ENCODE measurements around the gene HERC4.
A peak's percentile ranks its signal among the peaks of the same experiment; 100 is the strongest.
"Not testable (repeated sequence)": the region's sequence is repeated elsewhere in the genome, so short reads cannot be mapped to it uniquely, and the experiment has no call there.

The HERC4 gene

GRCh38 chr10:68092512-68092911 lies 17.4 kb upstream of the HERC4 start:
- no peak for DNase-seq (ENCODE audit: low spot score)

- no peak for DNase-seq (ENCODE audit: low spot score)
These were observed 15.5 kb upstream of the HERC4 start for GRCh38 chr10:68090586-68090985.

- DNase-seq (ENCODE audit: low spot score), result no peak
These were observed 13.7 kb upstream of the HERC4 start for GRCh38 chr10:68088740-68089139.

- DNase-seq (ENCODE audit: low spot score), result no peak
These were observed 12.8 kb upstream of the HERC4 start for GRCh38 chr10:68087685-68088401.

- no peak for DNase-seq (ENCODE audit: low spot score)
These were observed 12.0 kb upstream of the HERC4 start for GRCh38 chr10:68086910-68087684.

GRCh38 chr10:68086011-68086410 lies 10.9 kb upstream of the HERC4 start:
- no peak for DNase-seq (ENCODE audit: low spot score)

GRCh38 chr10:68084469-68084868 lies 9.4 kb upstream of the HERC4 start:
- no peak for DNase-seq (ENCODE audit: low spot score)

- DNase-seq (ENCODE audit: low spot score), result no peak
These were observed 8.9 kb upstream of the HERC4 start for GRCh38 chr10:68083953-68084352.

- DNase-seq (ENCODE audit: low spot score), result no peak
These were observed 7.8 kb upstream of the HERC4 start for GRCh38 chr10:68082872-68083271.

- no peak for DNase-seq (ENCODE audit: low spot score)
These were observed 6.8 kb upstream of the HERC4 start for GRCh38 chr10:68081916-68082315.

- no peak for DNase-seq (ENCODE audit: low spot score)
These were observed 5.9 kb upstream of the HERC4 start for GRCh38 chr10:68080853-68081431.

- DNase-seq (ENCODE audit: low spot score), result no peak
These were observed 4.4 kb upstream of the HERC4 start for GRCh38 chr10:68079434-68079833.

GRCh38 chr10:68077026-68077425 lies 1.9 kb upstream of the HERC4 start:
- DNase-seq (ENCODE audit: low spot score), result no peak

GRCh38 chr10:68076081-68076480 lies 998 bp upstream of the HERC4 start:
- not testable (repeated sequence) for DNase-seq (ENCODE audit: low spot score)

GRCh38 chr10:68075550-68076004 lies 494 bp upstream of the HERC4 start:
- DNase-seq (ENCODE audit: low spot score), result no peak

GRCh38 chr10:68074031-68074774 lies 880 bp downstream of the HERC4 start:
- DNase-seq (ENCODE audit: low spot score), result peak; percentile 73

GRCh38 chr10:68073631-68074030 lies 1.5 kb downstream of the HERC4 start:
- no peak for DNase-seq (ENCODE audit: low spot score)

- no peak for DNase-seq (ENCODE audit: low spot score)
These were observed 7.6 kb downstream of the HERC4 start for GRCh38 chr10:68067508-68067907.

- no peak for DNase-seq (ENCODE audit: low spot score)
These were observed 8.1 kb downstream of the HERC4 start for GRCh38 chr10:68067029-68067428.

GRCh38 chr10:68053553-68053952 lies 21.5 kb downstream of the HERC4 start:
- DNase-seq (ENCODE audit: low spot score), result no peak

- DNase-seq (ENCODE audit: low spot score), result no peak
These were observed 22.6 kb downstream of the HERC4 start for GRCh38 chr10:68052463-68052862.
